CD4-positive, alpha-beta memory T cell (primary cell): Measurements from ENCODE around the gene LHFPL6. TPM values are rescaled to one million over a fixed set of nuclear protein-coding genes. Genes with fewer than 3 reads are reported as not detected.

Experiments
- CTCF ChIA-PET: fragments of 350-600 bp; sonication (Branson Sonifier 250); formaldehyde crosslinking; loops from one replicate; lab custom pipeline; 2021; ENCODE audit warnings: inconsistent platforms; ENCODE audit not compliant: partially characterized antibody; lab: Charles Lee
- POLR2A ChIA-PET: fragments of 350-600 bp; sonication (Branson Sonifier 250); formaldehyde crosslinking; loops from one replicate; lab custom pipeline; 2021; ENCODE audit not compliant: partially characterized antibody; lab: Charles Lee
- DNase-seq, 5 donors: peaks; one replicate each; pipeline versions ENCODE4 v3.0.0 to v3.0.0-alpha.2; 2020 to 2022; ENCODE audit warnings: mixed read lengths in 1 of 5
- H3K27ac ChIP-seq: one replicate; pipeline ENCODE4 v1.7.0; 2013; ENCODE audit warnings: low read depth, low read length
- H3K27me3 ChIP-seq: 2 replicates; pipeline ENCODE4 v1.7.0; 2013; ENCODE audit warnings: mild to moderate bottlenecking, low read length, moderate library complexity; ENCODE audit not compliant: insufficient read depth
- H3K36me3 ChIP-seq: 2 replicates; pipeline ENCODE4 v1.7.0; 2013; ENCODE audit warnings: mild to moderate bottlenecking, low read length, moderate library complexity; ENCODE audit not compliant: insufficient read depth
- H3K4me1 ChIP-seq: 2 replicates; pipeline ENCODE4 v1.7.0; 2013; ENCODE audit warnings: mild to moderate bottlenecking, low read length, moderate library complexity; ENCODE audit not compliant: insufficient read depth
- H3K4me3 ChIP-seq, 2 donors: one replicate each; pipeline ENCODE4 v1.7.0; 2013; ENCODE audit warnings: low read length in 2 of 2, mild to moderate bottlenecking in 1 of 2
- H3K9me3 ChIP-seq, 2 donors: one replicate each; pipeline ENCODE4 v1.7.0; 2013; ENCODE audit warnings: low read length in 2 of 2, control low read depth in 1 of 2; ENCODE audit not compliant: control insufficient read depth in 1 of 2
- H3K27ac Mint-ChIP-seq, 7 donors: one replicate each; pipeline ENCODE4 v1.8.0; 2020 to 2021; ENCODE audit warnings: mixed read lengths in 7 of 7, mild to moderate bottlenecking in 6 of 7, inconsistent platforms in 3 of 7, moderate library complexity in 3 of 7
- H3K27me3 Mint-ChIP-seq, 2 donors: one replicate each; pipeline ENCODE4 v1.8.0; 2020 to 2021; ENCODE audit warnings: mixed read lengths in 2 of 2
- H3K36me3 Mint-ChIP-seq, 2 donors: one replicate each; pipeline ENCODE4 v1.8.0; 2020 to 2021; ENCODE audit warnings: mixed read lengths in 2 of 2, inconsistent platforms in 1 of 2, mild to moderate bottlenecking in 1 of 2
- H3K4me1 Mint-ChIP-seq, 4 donors: one replicate each; pipeline ENCODE4 v1.8.0; 2020 to 2021; ENCODE audit warnings: mixed read lengths in 4 of 4, mild to moderate bottlenecking in 1 of 4
- H3K4me3 Mint-ChIP-seq, 8 donors: one replicate each; pipeline ENCODE4 v1.8.0; 2020 to 2021; ENCODE audit warnings: mixed read lengths in 8 of 8, mild to moderate bottlenecking in 7 of 8, moderate library complexity in 6 of 8, inconsistent platforms in 3 of 8
- H3K9me3 Mint-ChIP-seq, 8 donors: one replicate each; pipeline ENCODE4 v1.8.0; 2020 to 2021; ENCODE audit warnings: mixed read lengths in 8 of 8, mild to moderate bottlenecking in 5 of 8, inconsistent platforms in 3 of 8, moderate library complexity in 1 of 8
- intact Hi-C: fragments of 100-400 bp; cut with micrococcal nuclease; formaldehyde crosslinking; loops from one replicate; pipeline ENCODE4 v1.15.1; 2023
- polyA plus RNA-seq, 2 donors: library from polyadenylated mRNA; unstranded; fragments of 300-500 nt; fragmentation: Illumina TruSeq; gene quantifications; one replicate each; pipeline ENCODE4 v1.2.3, GENCODE V29; 2021
- total RNA-seq, 2 experiments: library from RNA; stranded (reverse); gene quantifications; one replicate each; pipeline ENCODE4 v1.2.3, GENCODE V29; 2021

Gene LHFPL6
- total and polyA plus RNA-seq, 4 experiments from 2014 or later = 0.16 TPM; not detected in 3

DNA sequence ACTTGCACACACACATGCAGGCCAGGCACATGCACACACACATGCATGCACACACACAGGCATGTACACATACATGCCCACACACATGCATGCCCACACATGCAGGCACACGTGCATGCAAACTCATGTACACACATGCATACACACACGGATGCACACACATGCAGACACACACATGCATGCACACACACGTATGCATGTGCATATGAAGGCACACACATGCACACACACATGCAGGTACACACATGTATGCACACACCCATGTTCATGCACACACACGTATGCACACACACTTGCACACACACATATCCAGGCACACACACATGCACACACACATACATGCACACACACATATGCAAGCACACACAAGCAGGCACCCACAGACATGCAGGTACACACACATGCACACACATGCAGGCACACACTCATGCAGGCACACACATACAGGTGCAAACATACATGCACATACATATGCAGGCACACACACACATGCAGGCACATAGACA lies 278.1 kb downstream of the LHFPL6 start:
- no peaks in the 10 kb centered on the region for H3K9me3 ChIP-seq
- H3K4me1 Mint-ChIP-seq = no peaks in the 10 kb centered on the region
- ChIA-PET POLR2A (no interaction called here), CTCF (no interaction called here)
- H3K36me3 ChIP-seq = no peaks in the 10 kb centered on the region
- no peak overlapping the region for H3K4me3 Mint-ChIP-seq
- DNase-seq = no peak
- no peaks in the 10 kb centered on the region for H3K4me1 ChIP-seq
- H3K27me3 ChIP-seq = no peaks in the 10 kb centered on the region
- intact Hi-C loops = no loop called here
- no peak overlapping the region for H3K27ac ChIP-seq
- no peaks in the 10 kb centered on the region for H3K36me3 Mint-ChIP-seq
- peaks cover 0 to 4% (median 0%) of the 10 kb centered on the region in 8 donors for H3K9me3 Mint-ChIP-seq
- no peak overlapping the region for H3K27ac Mint-ChIP-seq
- no peak overlapping the region for H3K4me3 ChIP-seq
- peaks cover 0 to 5% of the 10 kb centered on the region in 2 donors for H3K27me3 Mint-ChIP-seq

GRCh38 chr13:39322836-39323585 lies 280.0 kb downstream of the LHFPL6 start:
- peaks cover 0 to 4% of the 10 kb centered on the region in 2 donors for H3K27me3 Mint-ChIP-seq

GRCh38 chr13:39321574-39321973 lies 281.4 kb downstream of the LHFPL6 start:
- H3K36me3 Mint-ChIP-seq = no peaks in the 10 kb centered on the region
- CTCF ChIA-PET = no interaction called here
- H3K27me3 ChIP-seq = peaks cover 5% of the 10 kb centered on the region
- no peak for DNase-seq
- no peaks in the 10 kb centered on the region for H3K36me3 ChIP-seq
- no peak overlapping the region for H3K4me3 ChIP-seq
- POLR2A ChIA-PET = no interaction called here
- H3K27ac ChIP-seq = no peak overlapping the region
- H3K4me1 Mint-ChIP-seq = no peaks in the 10 kb centered on the region
- no peak overlapping the region for H3K27ac Mint-ChIP-seq
- peaks cover 0 to 3% (median 0%) of the 10 kb centered on the region in 8 donors for H3K9me3 Mint-ChIP-seq
- H3K4me3 Mint-ChIP-seq = no peak overlapping the region
- no peaks in the 10 kb centered on the region for H3K4me1 ChIP-seq
- peaks cover 0 to 4% of the 10 kb centered on the region in 2 donors for H3K27me3 Mint-ChIP-seq
- H3K9me3 ChIP-seq = no peaks in the 10 kb centered on the region
- intact Hi-C loops = no loop called here

More at GRCh38 chr13:39322836-39323585, 280.0 kb downstream of the LHFPL6 start:
- DNase-seq = no peak
- Mint-ChIP-seq H3K27ac (no peak overlapping the region), H3K4me1 (no peaks in the 10 kb centered on the region), H3K36me3 (no peaks in the 10 kb centered on the region), H3K9me3 (peaks cover 0 to 3% (median 0%) of the 10 kb centered on the region in 8 donors), H3K4me3 (no peak overlapping the region)
- CTCF ChIA-PET = no interaction called here
- no peaks in the 10 kb centered on the region for H3K9me3 ChIP-seq
- H3K36me3 ChIP-seq = no peaks in the 10 kb centered on the region
- H3K4me3 ChIP-seq = no peak overlapping the region
- H3K4me1 ChIP-seq = no peaks in the 10 kb centered on the region
- POLR2A ChIA-PET = no interaction called here
- no peak overlapping the region for H3K27ac ChIP-seq
- no peaks in the 10 kb centered on the region for H3K27me3 ChIP-seq
- intact Hi-C loops = no loop called here

DNA sequence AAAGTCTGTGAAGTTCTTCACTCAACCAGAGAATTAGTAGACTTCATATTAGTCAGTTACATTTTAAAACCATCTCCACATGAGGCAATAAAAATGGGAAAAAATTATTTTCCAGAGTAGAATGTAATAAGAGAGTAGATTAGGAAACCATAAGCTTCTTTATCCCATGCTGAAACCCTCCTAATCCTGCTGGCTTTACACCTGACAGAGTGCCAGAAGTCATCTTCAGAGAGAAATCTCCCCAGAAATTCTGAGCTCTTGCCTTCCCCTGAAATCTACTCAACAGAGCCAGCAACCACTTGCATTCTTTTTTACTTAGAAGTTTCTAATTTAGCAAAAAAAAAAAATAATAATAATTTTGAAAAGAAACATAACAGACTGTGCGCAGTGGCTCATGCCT lies 284.8 kb downstream of the LHFPL6 start:
- no peaks in the 10 kb centered on the region for H3K9me3 ChIP-seq
- no peak overlapping the region for H3K27ac ChIP-seq
- no peaks in the 10 kb centered on the region for H3K36me3 ChIP-seq
- Mint-ChIP-seq H3K4me3 (no peak overlapping the region), H3K9me3 (peaks cover 0 to 3% (median 0%) of the 10 kb centered on the region in 8 donors), H3K4me1 (no peaks in the 10 kb centered on the region), H3K36me3 (no peaks in the 10 kb centered on the region), H3K27ac (no peak overlapping the region), H3K27me3 (peaks cover 0 to 4% of the 10 kb centered on the region in 2 donors)
- DNase-seq = no peak
- ChIA-PET CTCF (no interaction called here), POLR2A (no interaction called here)
- H3K4me1 ChIP-seq = no peaks in the 10 kb centered on the region
- intact Hi-C loops = no loop called here
- no peak overlapping the region for H3K4me3 ChIP-seq
- peaks cover 5% of the 10 kb centered on the region for H3K27me3 ChIP-seq

DNA sequence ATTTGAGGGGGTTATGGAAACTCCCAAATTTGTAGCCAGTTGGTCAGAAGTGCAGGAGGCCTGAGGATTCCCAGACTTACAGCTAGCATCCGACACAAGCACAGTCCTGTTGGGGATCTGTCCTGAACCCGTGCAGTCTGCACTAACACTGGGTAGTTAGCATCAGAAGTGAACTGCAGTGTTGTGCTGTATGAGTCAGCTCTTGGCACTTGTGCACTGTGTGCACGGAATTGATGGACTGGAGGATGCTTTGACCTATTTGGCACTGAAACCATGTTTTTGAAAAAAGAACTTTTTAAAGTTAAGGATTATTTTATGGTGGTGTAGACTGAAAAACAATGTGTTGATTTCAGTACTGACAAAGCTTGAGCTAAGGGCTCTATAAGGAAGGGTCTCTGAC lies 285.7 kb downstream of the LHFPL6 start:
- no peak overlapping the region for H3K4me3 Mint-ChIP-seq
- intact Hi-C loops = no loop called here

DNA sequence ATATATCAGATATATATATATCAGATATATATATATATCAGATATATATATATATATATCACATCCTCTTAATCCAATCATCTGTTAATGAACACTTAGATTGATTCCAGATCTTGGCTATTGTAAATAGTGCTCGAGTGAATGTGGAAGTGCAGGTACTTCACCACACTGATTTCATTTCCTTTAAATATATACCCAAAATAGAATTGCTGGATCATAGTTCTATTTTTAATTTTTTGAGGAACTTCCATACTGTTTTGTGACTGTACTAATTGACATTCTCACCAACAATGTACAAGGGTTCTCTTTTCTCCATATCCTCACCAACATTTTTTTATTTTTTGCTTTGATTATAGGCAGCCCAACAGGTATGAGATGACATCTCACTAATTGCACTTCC lies 287.2 kb downstream of the LHFPL6 start:
- intact Hi-C loops = no loop called here
- CTCF ChIA-PET = no interaction called here
- DNase-seq = no peak
- POLR2A ChIA-PET = no interaction called here
- Histone ChIP-seq H3K4me3 (no peak overlapping the region), H3K9me3 (no peaks in the 10 kb centered on the region), H3K27ac (no peak overlapping the region), H3K27me3 (peaks cover 5% of the 10 kb centered on the region), H3K36me3 (no peaks in the 10 kb centered on the region), H3K4me1 (no peaks in the 10 kb centered on the region)
- Mint-ChIP-seq H3K27me3 (no peaks in the 10 kb centered on the region), H3K4me3 (no peak overlapping the region), H3K4me1 (no peaks in the 10 kb centered on the region), H3K36me3 (no peaks in the 10 kb centered on the region), H3K27ac (no peak overlapping the region), H3K9me3 (peaks cover 0 to 5% (median 0%) of the 10 kb centered on the region in 8 donors)

More for the DNA sequence above, 285.7 kb downstream of the LHFPL6 start:
- CTCF ChIA-PET = no interaction called here
- H3K9me3 ChIP-seq = no peaks in the 10 kb centered on the region
- H3K27ac ChIP-seq = no peak overlapping the region
- no peaks in the 10 kb centered on the region for H3K36me3 ChIP-seq
- peaks cover 5% of the 10 kb centered on the region for H3K27me3 ChIP-seq
- H3K27me3 Mint-ChIP-seq = peaks cover 0 to 3% of the 10 kb centered on the region in 2 donors
- H3K36me3 Mint-ChIP-seq = no peaks in the 10 kb centered on the region
- H3K4me1 Mint-ChIP-seq = no peaks in the 10 kb centered on the region
- no peaks in the 10 kb centered on the region for H3K4me1 ChIP-seq
- H3K4me3 ChIP-seq = no peak overlapping the region
- no peak for DNase-seq
- peaks cover 0 to 3% (median 0%) of the 10 kb centered on the region in 8 donors for H3K9me3 Mint-ChIP-seq
- POLR2A ChIA-PET = no interaction called here
- H3K27ac Mint-ChIP-seq = no peak overlapping the region

GRCh38 chr13:39313721-39314120 lies 289.3 kb downstream of the LHFPL6 start:
- Mint-ChIP-seq H3K4me3 (no peak overlapping the region), H3K9me3 (peaks cover 0 to 4% (median 0%) of the 10 kb centered on the region in 8 donors), H3K36me3 (no peaks in the 10 kb centered on the region), H3K27me3 (no peaks in the 10 kb centered on the region), H3K27ac (no peak overlapping the region), H3K4me1 (no peaks in the 10 kb centered on the region)
- intact Hi-C loops = no loop called here
- Histone ChIP-seq H3K27ac (no peak overlapping the region), H3K9me3 (no peaks in the 10 kb centered on the region), H3K36me3 (no peaks in the 10 kb centered on the region), H3K27me3 (peaks cover 5% of the 10 kb centered on the region), H3K4me1 (no peaks in the 10 kb centered on the region), H3K4me3 (no peak overlapping the region)
- DNase-seq = no peak
- POLR2A ChIA-PET = no interaction called here
- CTCF ChIA-PET = no interaction called here
